Right atrium auricular region (tissue), 2 donors: ENCODE measurements around the gene LMBRD1. TPM values are rescaled to one million over a fixed set of nuclear protein-coding genes. Genes with fewer than 3 reads are reported as not detected.
"Not testable (repeated sequence)": the region's sequence is repeated elsewhere in the genome, so short reads cannot be mapped to it uniquely, and the experiment has no call there.

Source experiments
- DNase-seq: peaks from one replicate; pipeline ENCODE4 v3.0.0-alpha.2; 2019; ENCODE audit warnings: low spot score
- H3K27ac ChIP-seq, 2 donors: fragments of 200-600 bp; sonication (generic); 1 replicate in 1 of 2; 2 replicates in 1 of 2; pipeline ENCODE4 v1.5.1; 2016 to 2019
- H3K27me3 ChIP-seq, 2 donors: fragments of 200-600 bp; sonication (generic); one replicate each; pipeline versions ENCODE4 v1.5.1 to v1.6.0; 2017 to 2019
- H3K36me3 ChIP-seq: fragments of 200-600 bp; sonication (generic); one replicate; pipeline ENCODE4 v1.5.1; 2016
- H3K4me1 ChIP-seq, 2 donors: fragments of 200-600 bp; sonication (generic); one replicate each; pipeline versions ENCODE4 v1.5.1 to v1.6.0; 2017 to 2019
- H3K4me3 ChIP-seq, 2 donors: fragments of 200-600 bp; sonication (generic); 1 replicate in 1 of 2; 2 replicates in 1 of 2; pipeline ENCODE4 v1.5.1; 2017 to 2019; ENCODE audit warnings: mild to moderate bottlenecking in 1 of 2, moderate library complexity in 1 of 2
- H3K9me3 ChIP-seq, 2 donors: fragments of 200-600 bp; sonication (generic); one replicate each; pipeline ENCODE4 v1.5.1; 2019
- CTCF ChIP-seq, 2 donors: fragments of 200-600 bp; sonication (generic); IDR thresholded peaks; one replicate each; pipeline ENCODE4 v1.5.1; 2019; ENCODE audit warnings: antibody characterized with exemption in 2 of 2
- total RNA-seq, 2 donors: library from RNA; depleted of rRNA; stranded (reverse); fragments of >200 nt; gene quantifications; one replicate each; pipeline ENCODE4 v1.1.0, GENCODE V29; 2016

Gene LMBRD1
- total RNA-seq, 2 donors from 2014 or later = 46.9 to 50.0 TPM

GRCh38 chr6:69832558-69832957 is 35.7 kb upstream of the LMBRD1 start:
- DNase-seq = no peak
- no peaks in the 10 kb centered on the region for H3K36me3 ChIP-seq
- TF ChIP-seq CTCF (IDR thresholded peaks at IDR 0.05) = no peak
- no peaks in the 10 kb centered on the region for H3K27me3 ChIP-seq
- no peaks in the 10 kb centered on the region for H3K9me3 ChIP-seq
- H3K27ac ChIP-seq = no peak overlapping the region
- H3K4me3 ChIP-seq = no peak overlapping the region
- no peaks in the 10 kb centered on the region for H3K4me1 ChIP-seq

GRCh38 chr6:69827276-69827893 is 30.6 kb upstream of the LMBRD1 start:
- Histone ChIP-seq H3K27ac (no peak overlapping the region), H3K4me3 (no peak overlapping the region), H3K27me3 (no peaks in the 10 kb centered on the region), H3K4me1 (no peaks in the 10 kb centered on the region), H3K9me3 (no peaks in the 10 kb centered on the region), H3K36me3 (no peaks in the 10 kb centered on the region)
- no peak for TF ChIP-seq CTCF (IDR thresholded peaks at IDR 0.05)
- DNase-seq = no peak

GRCh38 chr6:69825904-69826303 is 29.1 kb upstream of the LMBRD1 start:
- no peak for DNase-seq
- no peaks in the 10 kb centered on the region for H3K4me1 ChIP-seq
- no peaks in the 10 kb centered on the region for H3K9me3 ChIP-seq
- no peaks in the 10 kb centered on the region for H3K27me3 ChIP-seq
- TF ChIP-seq CTCF (IDR thresholded peaks at IDR 0.05) = no peak
- H3K36me3 ChIP-seq = no peaks in the 10 kb centered on the region
- H3K27ac ChIP-seq = no peak overlapping the region
- no peak overlapping the region for H3K4me3 ChIP-seq

GRCh38 chr6:69824355-69824754 is 27.5 kb upstream of the LMBRD1 start:
- not testable (repeated sequence) for H3K4me1 ChIP-seq, H3K4me3 ChIP-seq, H3K27ac ChIP-seq, H3K9me3 ChIP-seq, DNase-seq, H3K36me3 ChIP-seq, H3K27me3 ChIP-seq

GRCh38 chr6:69820438-69820837 is 23.6 kb upstream of the LMBRD1 start:
- Histone ChIP-seq H3K9me3 (no peaks in the 10 kb centered on the region), H3K36me3 (no peaks in the 10 kb centered on the region), H3K27ac (no peak overlapping the region), H3K4me1 (no peaks in the 10 kb centered on the region), H3K27me3 (no peaks in the 10 kb centered on the region), H3K4me3 (no peak overlapping the region)
- TF ChIP-seq CTCF (IDR thresholded peaks at IDR 0.05) = no peak
- no peak for DNase-seq

- no peak for TF ChIP-seq CTCF (IDR thresholded peaks at IDR 0.05)
- no peaks in the 10 kb centered on the region for H3K36me3 ChIP-seq
- no peaks in the 10 kb centered on the region for H3K9me3 ChIP-seq
- no peaks in the 10 kb centered on the region for H3K4me1 ChIP-seq
- no peak overlapping the region for H3K27ac ChIP-seq
- no peaks in the 10 kb centered on the region for H3K27me3 ChIP-seq
- DNase-seq = no peak
- H3K4me3 ChIP-seq = no peak overlapping the region
These were observed 23.2 kb upstream of the LMBRD1 start for GRCh38 chr6:69820018-69820417.
